HepG2 (cell line): ENCODE measurements around the gene HMGCR. TPM values are rescaled to one million over a fixed set of nuclear protein-coding genes. Genes with fewer than 3 reads are reported as not detected.

Experiments
- CEBPG ChIP-seq: IDR thresholded peaks from 2 replicates; pipeline ENCODE4 v1.6.1; 2016
- FOXK1 ChIP-seq: sonication (generic); formaldehyde crosslinking; IDR thresholded peaks from 2 replicates; pipeline ENCODE4 v1.4.0; 2020; ENCODE audit warnings: low read depth, missing genetic modification reagents, borderline replicate concordance
- FOXP1 ChIP-seq, 2 experiments: fragments of 450-650 bp in 1 of 2; IDR thresholded peaks; 2 replicates each; pipeline ENCODE4 v1.6.1; 2017 to 2018; ENCODE audit warnings: antibody characterized with exemption in 1 of 2
- GATAD2A ChIP-seq: IDR thresholded peaks from 2 replicates; pipeline ENCODE4 v1.6.1; 2016
- JUND ChIP-seq: sonication (generic); formaldehyde crosslinking; IDR thresholded peaks from 2 replicates; pipeline ENCODE4 v1.8.0; 2022; ENCODE audit warnings: mild to moderate bottlenecking, missing genetic modification reagents
- KAT8 ChIP-seq: IDR thresholded peaks from 2 replicates; pipeline ENCODE4 v1.6.1; 2016; ENCODE audit warnings: missing genetic modification reagents, missing compliant biosample characterization
- KLF16 ChIP-seq, 2 experiments: sonication (generic) in 1 of 2; formaldehyde crosslinking in 1 of 2; IDR thresholded peaks; 2 replicates each; pipeline versions ENCODE4 v1.6.1 to v1.8.0; 2016 to 2023; ENCODE audit warnings: missing genetic modification reagents in 2 of 2, missing compliant biosample characterization in 1 of 2
- MTA1 ChIP-seq: sonication (generic); formaldehyde crosslinking; IDR thresholded peaks from 2 replicates; pipeline ENCODE4 v1.4.0; 2020; ENCODE audit warnings: missing genetic modification reagents, mild to moderate bottlenecking, borderline replicate concordance
- NR2F6 ChIP-seq, 2 experiments: IDR thresholded peaks; 2 replicates each; pipeline ENCODE4 v1.6.1; 2016; ENCODE audit warnings: antibody characterized with exemption in 1 of 2, mild to moderate bottlenecking in 1 of 2
- RBM39 ChIP-seq: fragments of 200-400 bp; formaldehyde crosslinking; IDR thresholded peaks from one replicate; pipeline ENCODE4 v1.6.1; 2018; ENCODE audit warnings: antibody characterized with exemption, mild to moderate bottlenecking, low read depth, low read length; ENCODE audit not compliant: poor library complexity, severe bottlenecking
- RXRB ChIP-seq: IDR thresholded peaks from 2 replicates; pipeline ENCODE4 v1.6.1; 2016; ENCODE audit warnings: borderline replicate concordance, missing genetic modification reagents, missing compliant biosample characterization
- STAT6 ChIP-seq: sonication (generic); formaldehyde crosslinking; IDR thresholded peaks from 2 replicates; pipeline ENCODE4 v1.4.0; 2020; ENCODE audit warnings: missing genetic modification reagents, mild to moderate bottlenecking, borderline replicate concordance
- TARDBP ChIP-seq: sonication (generic); formaldehyde crosslinking; IDR thresholded peaks from 2 replicates; pipeline ENCODE4 v1.8.0; 2022; ENCODE audit warnings: mild to moderate bottlenecking, missing genetic modification reagents
- ZBTB14 ChIP-seq: sonication (generic); formaldehyde crosslinking; IDR thresholded peaks from 2 replicates; pipeline ENCODE4 v1.4.0; 2020; ENCODE audit warnings: missing genetic modification reagents
- ZFX ChIP-seq: sonication (generic); formaldehyde crosslinking; IDR thresholded peaks from 2 replicates; pipeline ENCODE4 v1.4.0; 2020; ENCODE audit warnings: mild to moderate bottlenecking, low read depth, missing genetic modification reagents, moderate library complexity
- ZNF274 ChIP-seq: sonication (generic); formaldehyde crosslinking; IDR thresholded peaks from 2 replicates; pipeline ENCODE4 v1.5.1; 2020; ENCODE audit warnings: mild to moderate bottlenecking, missing genetic modification reagents
- ZNF501 ChIP-seq: sonication (generic); formaldehyde crosslinking; IDR thresholded peaks from 2 replicates; pipeline ENCODE4 v1.5.1; 2020; ENCODE audit warnings: mild to moderate bottlenecking, moderate library complexity, missing genetic modification reagents
- ZNF563 ChIP-seq: sonication (generic); formaldehyde crosslinking; IDR thresholded peaks from 2 replicates; pipeline ENCODE4 v1.8.0; 2022; ENCODE audit warnings: mild to moderate bottlenecking, moderate library complexity, missing genetic modification reagents
- polyA plus RNA-seq, 8 experiments: library from polyadenylated mRNA; depleted of rRNA in 3 of 8; stranded (reverse) in 7 of 8; unstranded in 1 of 8; fragments of >200 nt; fragmentation: Illumina TruSeq in 4 of 8; extraction: Trizol in 4 of 8; gene quantifications; 2 replicates each; pipeline versions ENCODE4 v1.2.1 to v1.2.3, GENCODE V29; 2011 to 2016; ENCODE audit warnings: low read depth in 4 of 8, missing spikeins in 1 of 8, mixed read lengths in 1 of 8; ENCODE audit not compliant: insufficient read depth in 1 of 8
- total RNA-seq, 5 experiments: library from RNA; depleted of rRNA; stranded (reverse); fragments of >200 nt; fragmentation: Illumina TruSeq; extraction: Trizol; gene quantifications; 2 replicates each; pipeline ENCODE4 v1.2.3, GENCODE V29; 2016; ENCODE audit warnings: low read depth in 1 of 5
- TF ChIP-seq, protein P1 (sequence below): IDR thresholded peaks from 2 replicates; pipeline ENCODE4 v1.6.1; 2016; ENCODE audit warnings: low read depth
- TF ChIP-seq, protein P2 (sequence below): sonication (generic); formaldehyde crosslinking; IDR thresholded peaks from 2 replicates; pipeline ENCODE4 v1.4.0; 2020; ENCODE audit warnings: mild to moderate bottlenecking, missing genetic modification reagents

The HMGCR gene
- total and polyA plus RNA-seq, 2 of the 13 experiments (the other 11 are each of a cell fraction or from before 2014, with no cell fraction given), result 43.0 to 144 TPM

DNA sequence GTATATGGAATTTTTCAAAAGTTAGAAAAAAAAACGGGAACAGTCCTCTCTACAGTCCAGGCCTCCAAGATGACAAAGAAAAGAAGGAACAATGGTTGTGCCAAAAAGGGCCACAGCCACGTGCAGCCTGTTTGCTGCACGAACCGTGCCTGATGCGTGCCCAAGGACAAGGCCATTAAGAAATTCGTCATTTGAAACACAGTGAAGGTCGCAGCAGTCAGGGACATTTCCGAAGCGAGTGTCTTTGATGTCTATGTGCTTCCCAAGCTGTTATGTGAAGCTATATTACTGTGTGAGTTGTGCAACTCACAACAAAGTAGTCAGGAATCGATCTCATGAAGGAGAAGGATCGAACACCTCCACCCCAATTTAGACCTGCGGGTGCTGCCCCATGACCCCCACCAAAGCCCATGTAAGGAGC is 37.4 kb downstream of the HMGCR start (continued):
- TF ChIP-seq, protein P1, sequence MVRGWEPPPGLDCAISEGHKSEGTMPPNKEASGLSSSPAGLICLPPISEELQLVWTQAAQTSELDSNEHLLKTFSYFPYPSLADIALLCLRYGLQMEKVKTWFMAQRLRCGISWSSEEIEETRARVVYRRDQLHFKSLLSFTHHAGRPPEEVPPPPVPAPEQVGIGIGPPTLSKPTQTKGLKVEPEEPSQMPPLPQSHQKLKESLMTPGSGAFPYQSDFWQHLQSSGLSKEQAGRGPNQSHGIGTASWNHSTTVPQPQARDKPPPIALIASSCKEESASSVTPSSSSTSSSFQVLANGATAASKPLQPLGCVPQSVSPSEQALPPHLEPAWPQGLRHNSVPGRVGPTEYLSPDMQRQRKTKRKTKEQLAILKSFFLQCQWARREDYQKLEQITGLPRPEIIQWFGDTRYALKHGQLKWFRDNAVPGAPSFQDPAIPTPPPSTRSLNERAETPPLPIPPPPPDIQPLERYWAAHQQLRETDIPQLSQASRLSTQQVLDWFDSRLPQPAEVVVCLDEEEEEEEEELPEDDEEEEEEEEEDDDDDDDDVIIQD (CRISPR knock-in tag), result peak; percentile 74; the same call in 1 of the 2 replicates
- TF ChIP-seq KLF16 (CRISPR knock-in tag; IDR thresholded peaks at IDR 0.05) (peak in 1 of 2 experiments; percentile 66; a peak in 2 of 4 replicates), TARDBP (CRISPR knock-in tag) (no peak; the same call in 1 of the 2 replicates), GATAD2A (CRISPR knock-in tag) (peak; percentile 80), RBM39 (no peak), STAT6 (0 out of 2 replicates have a peak, but pooled peaks have one; percentile 64), ZNF563 (CRISPR knock-in tag) (no peak), CEBPG (CRISPR knock-in tag) (peak; percentile 81), JUND (CRISPR knock-in tag) (0 out of 2 replicates have a peak, but pooled peaks have one; percentile 12), ZNF274 (CRISPR knock-in tag) (no peak), MTA1 (CRISPR knock-in tag) (0 out of 2 replicates have a peak, but pooled peaks have one; percentile 54), NR2F6 (IDR thresholded peaks at IDR 0.05) (peak; percentile 71), NR2F6 (CRISPR knock-in tag; IDR thresholded peaks at IDR 0.05) (peak; percentile 62; the same call in 1 of the 2 replicates), KAT8 (CRISPR knock-in tag) (0 out of 2 replicates have a peak, but pooled peaks have one; percentile 12), ZBTB14 (CRISPR knock-in tag) (no peak), ZNF501 (0 out of 2 replicates have a peak, but pooled peaks have one; percentile 23), RXRB (CRISPR knock-in tag) (0 out of 2 replicates have a peak, but pooled peaks have one; percentile 27), ZFX (CRISPR knock-in tag) (peak; percentile 37), FOXP1 (IDR thresholded peaks at IDR 0.05) (no peak), FOXP1 (CRISPR knock-in tag; IDR thresholded peaks at IDR 0.05) (peak; percentile 79), FOXK1 (CRISPR knock-in tag) (peak; percentile 37; the same call in 1 of the 2 replicates)
- TF ChIP-seq, protein P2, sequence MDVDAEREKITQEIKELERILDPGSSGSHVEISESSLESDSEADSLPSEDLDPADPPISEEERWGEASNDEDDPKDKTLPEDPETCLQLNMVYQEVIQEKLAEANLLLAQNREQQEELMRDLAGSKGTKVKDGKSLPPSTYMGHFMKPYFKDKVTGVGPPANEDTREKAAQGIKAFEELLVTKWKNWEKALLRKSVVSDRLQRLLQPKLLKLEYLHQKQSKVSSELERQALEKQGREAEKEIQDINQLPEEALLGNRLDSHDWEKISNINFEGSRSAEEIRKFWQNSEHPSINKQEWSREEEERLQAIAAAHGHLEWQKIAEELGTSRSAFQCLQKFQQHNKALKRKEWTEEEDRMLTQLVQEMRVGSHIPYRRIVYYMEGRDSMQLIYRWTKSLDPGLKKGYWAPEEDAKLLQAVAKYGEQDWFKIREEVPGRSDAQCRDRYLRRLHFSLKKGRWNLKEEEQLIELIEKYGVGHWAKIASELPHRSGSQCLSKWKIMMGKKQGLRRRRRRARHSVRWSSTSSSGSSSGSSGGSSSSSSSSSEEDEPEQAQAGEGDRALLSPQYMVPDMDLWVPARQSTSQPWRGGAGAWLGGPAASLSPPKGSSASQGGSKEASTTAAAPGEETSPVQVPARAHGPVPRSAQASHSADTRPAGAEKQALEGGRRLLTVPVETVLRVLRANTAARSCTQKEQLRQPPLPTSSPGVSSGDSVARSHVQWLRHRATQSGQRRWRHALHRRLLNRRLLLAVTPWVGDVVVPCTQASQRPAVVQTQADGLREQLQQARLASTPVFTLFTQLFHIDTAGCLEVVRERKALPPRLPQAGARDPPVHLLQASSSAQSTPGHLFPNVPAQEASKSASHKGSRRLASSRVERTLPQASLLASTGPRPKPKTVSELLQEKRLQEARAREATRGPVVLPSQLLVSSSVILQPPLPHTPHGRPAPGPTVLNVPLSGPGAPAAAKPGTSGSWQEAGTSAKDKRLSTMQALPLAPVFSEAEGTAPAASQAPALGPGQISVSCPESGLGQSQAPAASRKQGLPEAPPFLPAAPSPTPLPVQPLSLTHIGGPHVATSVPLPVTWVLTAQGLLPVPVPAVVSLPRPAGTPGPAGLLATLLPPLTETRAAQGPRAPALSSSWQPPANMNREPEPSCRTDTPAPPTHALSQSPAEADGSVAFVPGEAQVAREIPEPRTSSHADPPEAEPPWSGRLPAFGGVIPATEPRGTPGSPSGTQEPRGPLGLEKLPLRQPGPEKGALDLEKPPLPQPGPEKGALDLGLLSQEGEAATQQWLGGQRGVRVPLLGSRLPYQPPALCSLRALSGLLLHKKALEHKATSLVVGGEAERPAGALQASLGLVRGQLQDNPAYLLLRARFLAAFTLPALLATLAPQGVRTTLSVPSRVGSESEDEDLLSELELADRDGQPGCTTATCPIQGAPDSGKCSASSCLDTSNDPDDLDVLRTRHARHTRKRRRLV, result no peak
